Activated B cell treated with CpG ODN at 0.5 μM for 24 hours (primary cell): ENCODE data around the gene COL13A1. TPM values are rescaled to one million over a fixed set of nuclear protein-coding genes. Genes with fewer than 3 reads are reported as not detected.

Experiments
- ATAC-seq: fragments of 200-7000 bp; cut with Tn5 transposase; one replicate; pipeline ENCODE4 v1.10.0; 2021; ENCODE audit warnings: low read depth, mild to moderate bottlenecking, moderate library complexity
- CTCF ChIA-PET: fragments of 350-600 bp; sonication (Branson Sonifier 250); formaldehyde crosslinking; loops from one replicate; lab custom pipeline; 2021; ENCODE audit warnings: antibody characterized with exemption; lab: Charles Lee
- POLR2A ChIA-PET: fragments of 350-600 bp; sonication (Branson Sonifier 250); formaldehyde crosslinking; loops from one replicate; lab custom pipeline; 2021; ENCODE audit warnings: antibody characterized with exemption; lab: Charles Lee
- DNase-seq: peaks from one replicate; pipeline ENCODE4 v3.0.0; 2022
- H3K27ac Mint-ChIP-seq: one replicate; pipeline ENCODE4 v1.8.0; 2020; ENCODE audit warnings: mixed read lengths
- H3K27me3 Mint-ChIP-seq: one replicate; pipeline ENCODE4 v1.8.0; 2021; ENCODE audit warnings: mixed read lengths
- H3K36me3 Mint-ChIP-seq: one replicate; pipeline ENCODE4 v1.8.0; 2021; ENCODE audit warnings: low read depth, mixed read lengths
- H3K4me1 Mint-ChIP-seq: one replicate; pipeline ENCODE4 v1.8.0; 2021; ENCODE audit warnings: mixed read lengths
- H3K4me3 Mint-ChIP-seq: one replicate; pipeline ENCODE4 v1.8.0; 2020; ENCODE audit warnings: mild to moderate bottlenecking, mixed read lengths
- H3K9me3 Mint-ChIP-seq: one replicate; pipeline ENCODE4 v1.8.0; 2020; ENCODE audit warnings: mixed read lengths
- CTCF ChIP-seq: fragments of 200-600 bp; IDR thresholded peaks from one replicate; pipeline ENCODE4 v1.8.0; 2022; ENCODE audit warnings: antibody characterized with exemption, mild to moderate bottlenecking
- intact Hi-C: fragments of 100-400 bp; cut with micrococcal nuclease; formaldehyde crosslinking; loops from one replicate; pipeline ENCODE4 v1.15.1; 2024
- total RNA-seq: library from RNA; stranded (reverse); gene quantifications from 2 replicates; pipeline ENCODE4 v1.2.3, GENCODE V29; 2022

The COL13A1 gene
- total RNA-seq, 1 donor from 2014 or later: not detected

GRCh38 chr10:69810097-69810496 lies 8.4 kb downstream of the COL13A1 start:
- intact Hi-C loops: no loop called here
- ATAC-seq: no peak
- Mint-ChIP-seq H3K4me3 (no peak overlapping the region), H3K27me3 (peaks cover 5% of the 10 kb centered on the region), H3K9me3 (no peaks in the 10 kb centered on the region), H3K27ac (no peak overlapping the region), H3K36me3 (no peaks in the 10 kb centered on the region), H3K4me1 (no peaks in the 10 kb centered on the region)
- TF ChIP-seq CTCF: no peak
- ChIA-PET POLR2A (no interaction called here), CTCF (no interaction called here)
- DNase-seq: no peak

GRCh38 chr10:69810675-69811397 lies 9.1 kb downstream of the COL13A1 start:
- intact Hi-C loops: no loop called here
- Mint-ChIP-seq H3K9me3 (no peaks in the 10 kb centered on the region), H3K36me3 (no peaks in the 10 kb centered on the region), H3K27me3 (peaks cover 3% of the 10 kb centered on the region), H3K27ac (no peak overlapping the region), H3K4me1 (no peaks in the 10 kb centered on the region), H3K4me3 (no peak overlapping the region)
- DNase-seq (no peak), ATAC-seq (no peak)
- CTCF ChIA-PET: no interaction called here
- TF ChIP-seq CTCF: no peak
- POLR2A ChIA-PET: no interaction called here

- CTCF ChIA-PET: no interaction called here
- H3K27me3 Mint-ChIP-seq: peaks cover 5% of the 10 kb centered on the region
- intact Hi-C loops: no loop called here
- no peaks in the 10 kb centered on the region for H3K36me3 Mint-ChIP-seq
- no peak for DNase-seq
- no peak overlapping the region for H3K4me3 Mint-ChIP-seq
- no peak overlapping the region for H3K27ac Mint-ChIP-seq
- POLR2A ChIA-PET: no interaction called here
- peaks cover 3% of the 10 kb centered on the region for H3K4me1 Mint-ChIP-seq
- H3K9me3 Mint-ChIP-seq: no peaks in the 10 kb centered on the region
- no peak for TF ChIP-seq CTCF
- no peak for ATAC-seq
These were observed 11.9 kb downstream of the COL13A1 start for GRCh38 chr10:69813632-69814031.

- no peak for TF ChIP-seq CTCF
- H3K36me3 Mint-ChIP-seq: no peaks in the 10 kb centered on the region
- no peak overlapping the region for H3K4me3 Mint-ChIP-seq
- H3K9me3 Mint-ChIP-seq: no peaks in the 10 kb centered on the region
- ChIA-PET POLR2A (no interaction called here), CTCF (no interaction called here)
- no peak for ATAC-seq
- H3K27ac Mint-ChIP-seq: no peak overlapping the region
- H3K4me1 Mint-ChIP-seq: peaks cover 3% of the 10 kb centered on the region
- intact Hi-C loops: no loop called here
- no peak for DNase-seq
- peaks cover 5% of the 10 kb centered on the region for H3K27me3 Mint-ChIP-seq
These were observed 12.5 kb downstream of the COL13A1 start for GRCh38 chr10:69814251-69814650.

- TF ChIP-seq CTCF: no peak
- peaks cover 5% of the 10 kb centered on the region for H3K27me3 Mint-ChIP-seq
- ATAC-seq (no peak), DNase-seq (no peak)
- CTCF ChIA-PET: no interaction called here
- H3K27ac Mint-ChIP-seq: no peak overlapping the region
- H3K36me3 Mint-ChIP-seq: no peaks in the 10 kb centered on the region
- POLR2A ChIA-PET: no interaction called here
- no peaks in the 10 kb centered on the region for H3K9me3 Mint-ChIP-seq
- no peak overlapping the region for H3K4me3 Mint-ChIP-seq
- intact Hi-C loops: no loop called here
- peaks cover 3% of the 10 kb centered on the region for H3K4me1 Mint-ChIP-seq
These were observed 13.4 kb downstream of the COL13A1 start for GRCh38 chr10:69815104-69815503.
